Measurements from ENCODE around the gene AEBP1.

AEBP1 gene

DNA sequence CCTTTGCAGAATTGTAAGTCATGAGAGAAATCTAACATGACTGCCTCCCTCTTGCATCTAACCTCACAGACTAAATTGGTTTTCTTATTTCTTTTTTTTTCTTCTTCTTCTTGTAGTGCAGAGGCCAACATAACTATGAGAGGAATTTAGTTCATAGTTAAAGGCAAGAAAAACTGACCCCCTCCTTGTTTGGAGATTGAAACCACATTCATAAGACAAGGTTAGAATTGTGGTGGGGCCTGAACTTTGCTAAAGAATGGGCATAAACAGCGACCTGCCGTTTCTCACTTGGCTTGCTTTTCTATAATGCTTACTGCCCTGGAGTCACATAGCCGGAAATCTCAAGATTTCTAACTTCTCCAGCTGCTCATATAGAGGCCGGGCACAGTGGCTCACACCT, 19.4 kb upstream of the AEBP1 start:
- DNase-seq (ENCODE audit: low spot score), result no peak

DNA sequence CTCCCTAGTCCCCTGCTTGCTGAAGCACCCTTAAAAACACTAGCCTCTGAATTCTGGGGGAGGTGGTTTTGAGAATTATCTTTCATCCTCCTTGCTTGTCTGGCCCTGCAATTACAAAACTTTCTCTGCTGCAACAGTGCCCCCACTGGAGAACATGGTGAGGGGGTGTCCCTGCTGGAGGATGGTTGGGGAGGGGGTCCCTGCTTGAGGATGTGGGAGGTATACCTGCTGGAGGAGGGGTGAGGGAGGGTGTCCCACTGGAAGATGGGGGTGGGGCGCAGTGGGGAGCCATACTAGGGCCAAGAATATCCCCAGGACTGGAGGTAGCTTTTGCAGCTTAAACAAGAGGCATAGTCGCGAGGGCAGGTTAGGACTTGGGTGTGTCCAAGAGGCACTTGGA, 18.6 kb upstream of the AEBP1 start:
- no peak for DNase-seq (ENCODE audit: low spot score)

DNA sequence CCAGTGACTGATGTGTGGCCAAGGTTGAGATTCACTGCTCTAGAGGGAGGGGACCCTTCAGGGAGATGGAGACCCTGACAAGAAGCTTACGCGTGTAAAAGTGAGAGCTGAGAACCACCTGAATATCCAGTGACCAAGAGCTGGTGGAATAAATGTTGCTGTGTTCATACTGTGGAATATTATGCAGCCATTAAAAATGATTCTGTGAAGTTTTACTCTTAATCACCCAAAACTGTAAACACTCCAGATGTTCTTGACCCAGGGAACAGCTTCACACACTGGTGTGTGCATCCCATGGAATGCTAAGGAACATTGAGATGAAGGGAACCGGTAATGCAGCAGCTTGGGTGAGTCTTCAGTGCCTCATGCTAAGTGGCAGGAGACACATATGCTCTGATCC, 17.5 kb upstream of the AEBP1 start:
- no peak for DNase-seq (ENCODE audit: low spot score)

DNA sequence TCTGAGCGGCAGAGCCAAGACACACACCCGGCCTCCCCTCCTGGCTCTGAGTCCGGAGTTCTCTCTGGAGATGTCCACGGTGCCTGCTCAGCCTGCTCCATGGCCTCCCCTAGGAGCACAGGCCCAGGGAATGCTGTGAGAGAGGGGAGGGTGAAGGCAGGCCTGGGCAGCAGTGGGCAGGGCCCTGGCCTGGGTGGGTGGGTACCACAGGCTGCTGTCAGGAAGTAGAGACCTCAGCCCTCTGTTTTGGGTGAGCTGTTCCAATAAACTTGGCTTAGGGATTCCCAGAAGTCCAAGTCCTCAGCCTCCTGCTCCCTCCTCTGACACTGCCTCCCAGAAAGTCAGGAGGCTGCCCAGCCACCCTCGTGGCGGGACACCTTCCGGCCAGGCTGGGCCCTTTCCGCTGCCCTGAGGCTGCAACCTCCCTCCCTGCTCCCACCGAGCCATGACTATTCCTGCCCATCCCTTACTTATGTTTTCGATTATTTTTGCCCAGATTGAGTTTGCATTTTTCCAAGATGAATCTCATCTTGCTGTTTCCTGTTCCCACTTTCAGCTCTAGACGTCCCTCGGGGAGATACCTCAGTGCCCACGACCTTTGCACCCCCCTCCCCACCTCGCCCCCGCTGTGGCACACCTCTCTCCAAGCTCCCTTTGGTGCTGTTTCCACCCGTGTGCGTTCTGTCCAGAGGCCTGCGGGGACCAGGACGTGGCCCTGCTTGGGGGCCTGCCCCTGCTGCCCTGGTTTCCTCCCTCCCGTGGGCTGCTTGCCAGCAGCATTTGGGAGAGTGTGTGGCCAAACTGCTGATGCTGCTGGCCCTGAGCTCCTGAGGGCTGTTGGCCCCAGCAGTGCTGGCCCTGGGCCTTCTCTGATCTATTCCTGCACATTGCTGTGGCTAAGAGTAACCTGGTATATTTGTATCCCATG, 16.0 kb upstream of the AEBP1 start:
- no peak for DNase-seq (ENCODE audit: low spot score)

DNA sequence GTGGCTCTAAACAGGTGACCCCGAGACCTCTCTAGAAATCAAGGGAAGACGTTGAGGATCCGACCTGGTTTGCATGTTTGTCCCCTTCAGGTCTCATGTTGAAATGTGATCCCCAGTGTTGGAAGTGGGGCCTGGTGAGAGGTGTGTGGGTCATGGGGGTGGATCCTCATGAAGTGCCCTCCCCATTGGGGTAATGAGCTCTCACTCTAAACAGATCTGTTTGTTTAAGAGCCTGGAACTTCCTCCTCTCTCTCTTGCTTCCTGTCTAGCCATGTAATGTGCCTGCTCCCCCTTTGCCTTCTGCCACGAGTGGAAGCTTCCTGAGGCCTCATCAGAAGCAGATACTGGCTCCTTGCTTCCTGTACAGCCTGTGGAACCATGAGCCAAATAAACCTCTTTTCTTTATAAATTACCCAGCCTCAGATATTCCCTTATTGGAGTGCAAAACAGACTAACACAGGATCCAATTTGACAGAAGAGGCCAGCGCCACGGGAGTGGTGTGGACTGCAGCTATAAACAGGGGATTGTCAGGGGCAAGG, 11.0 kb upstream of the AEBP1 start:
- no peak for DNase-seq (ENCODE audit: low spot score)

DNA sequence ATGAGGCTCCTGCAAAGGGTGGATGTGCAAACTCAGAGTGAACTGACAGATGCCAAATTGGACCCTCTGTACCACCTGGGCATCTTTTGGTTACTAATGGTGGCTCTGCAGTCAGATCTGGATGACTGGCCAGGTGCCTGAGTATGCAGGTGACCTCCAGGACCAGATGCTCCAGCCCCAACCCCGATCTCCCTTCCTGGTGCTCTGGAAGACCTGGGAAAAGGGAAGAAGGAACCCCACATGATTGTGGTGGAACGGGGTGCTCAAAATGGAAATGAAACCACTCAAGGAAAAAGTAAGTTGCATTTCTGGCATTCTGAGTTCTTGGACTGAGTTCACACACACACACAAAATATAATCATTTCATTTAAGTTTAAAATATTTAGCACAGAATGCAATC, 9.8 kb upstream of the AEBP1 start:
- DNase-seq (ENCODE audit: low spot score), result no peak

DNA sequence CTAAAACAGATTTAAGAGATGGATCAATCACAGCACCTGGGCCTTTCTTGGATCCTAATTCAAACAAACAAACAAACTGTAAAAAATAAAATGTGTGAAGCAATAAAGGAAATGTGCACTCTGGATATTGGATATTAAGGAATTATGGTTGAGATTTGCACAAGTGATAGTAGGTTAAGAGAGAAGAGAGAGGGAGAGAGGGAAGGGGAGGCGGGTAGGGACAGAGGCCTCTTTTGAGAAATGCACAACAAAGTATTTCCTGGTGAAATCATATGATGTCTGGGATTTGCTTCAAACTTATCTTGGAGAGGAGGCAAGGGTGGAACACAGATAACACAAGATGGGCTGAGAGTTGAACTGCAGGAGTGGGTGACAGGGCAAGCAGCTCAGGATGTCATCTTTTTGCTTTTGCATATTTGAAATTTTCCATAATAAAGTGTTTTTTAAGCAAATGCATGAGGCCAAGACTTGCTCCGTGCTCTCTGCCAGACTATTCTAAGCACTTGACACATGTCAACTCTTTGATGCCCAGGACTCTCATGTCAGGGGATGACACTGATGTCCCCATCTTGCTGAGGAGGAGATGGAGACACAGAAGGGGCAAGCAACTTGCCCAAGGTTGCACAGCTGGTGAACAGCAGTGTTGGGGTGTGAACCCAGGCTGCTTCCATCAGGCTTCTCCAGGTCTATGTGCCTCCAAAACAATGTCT, 9.1 kb upstream of the AEBP1 start:
- no peak for DNase-seq (ENCODE audit: low spot score)

DNA sequence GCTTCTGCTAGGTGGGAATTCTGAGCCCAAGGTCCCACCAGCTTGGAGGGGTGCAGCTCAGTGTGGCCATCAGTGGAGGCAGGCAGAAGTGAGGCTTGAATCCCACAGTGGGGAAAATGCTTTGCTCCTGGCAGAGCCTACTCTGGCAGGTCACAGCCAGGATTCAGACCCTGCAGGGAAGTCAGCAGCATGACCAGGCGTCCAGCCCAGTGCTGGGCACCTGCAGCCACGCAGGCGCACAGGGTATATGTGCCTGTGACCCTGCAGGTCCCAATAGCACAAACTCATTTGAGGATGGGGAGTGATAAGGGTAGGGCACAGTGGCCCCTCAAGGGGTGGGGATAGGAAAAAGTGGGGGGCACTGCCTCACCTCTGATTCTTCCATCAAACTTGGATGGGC, 8.4 kb upstream of the AEBP1 start:
- DNase-seq (ENCODE audit: low spot score), result no peak

DNA sequence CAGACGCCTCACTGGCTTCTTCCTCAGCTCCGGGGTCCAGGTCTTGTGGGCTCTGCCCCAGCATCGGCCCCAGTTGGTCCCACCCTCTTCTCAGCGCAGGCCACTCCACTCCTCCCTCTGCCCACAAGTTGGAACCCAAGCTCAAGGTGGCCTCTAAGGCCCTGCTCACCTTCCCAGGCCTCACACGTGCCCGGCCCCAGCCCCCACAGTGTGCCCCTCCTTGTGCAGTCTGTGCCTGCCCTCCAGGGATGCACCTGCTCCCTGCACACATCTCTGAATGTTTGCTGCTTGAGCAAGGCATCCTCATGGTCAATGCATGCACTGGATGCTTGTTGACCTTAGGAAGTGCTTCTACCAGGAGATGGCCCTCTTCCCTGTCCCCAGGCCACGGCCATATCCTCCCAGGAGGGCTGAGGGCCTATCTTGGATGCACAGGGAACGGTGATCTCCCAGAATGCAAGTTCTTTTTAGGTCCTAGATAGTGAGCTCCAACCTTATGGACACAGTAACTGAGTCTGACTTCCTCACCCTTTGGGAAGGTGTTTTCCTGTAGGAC, 7.7 kb upstream of the AEBP1 start:
- DNase-seq (ENCODE audit: low spot score), result no peak

DNA sequence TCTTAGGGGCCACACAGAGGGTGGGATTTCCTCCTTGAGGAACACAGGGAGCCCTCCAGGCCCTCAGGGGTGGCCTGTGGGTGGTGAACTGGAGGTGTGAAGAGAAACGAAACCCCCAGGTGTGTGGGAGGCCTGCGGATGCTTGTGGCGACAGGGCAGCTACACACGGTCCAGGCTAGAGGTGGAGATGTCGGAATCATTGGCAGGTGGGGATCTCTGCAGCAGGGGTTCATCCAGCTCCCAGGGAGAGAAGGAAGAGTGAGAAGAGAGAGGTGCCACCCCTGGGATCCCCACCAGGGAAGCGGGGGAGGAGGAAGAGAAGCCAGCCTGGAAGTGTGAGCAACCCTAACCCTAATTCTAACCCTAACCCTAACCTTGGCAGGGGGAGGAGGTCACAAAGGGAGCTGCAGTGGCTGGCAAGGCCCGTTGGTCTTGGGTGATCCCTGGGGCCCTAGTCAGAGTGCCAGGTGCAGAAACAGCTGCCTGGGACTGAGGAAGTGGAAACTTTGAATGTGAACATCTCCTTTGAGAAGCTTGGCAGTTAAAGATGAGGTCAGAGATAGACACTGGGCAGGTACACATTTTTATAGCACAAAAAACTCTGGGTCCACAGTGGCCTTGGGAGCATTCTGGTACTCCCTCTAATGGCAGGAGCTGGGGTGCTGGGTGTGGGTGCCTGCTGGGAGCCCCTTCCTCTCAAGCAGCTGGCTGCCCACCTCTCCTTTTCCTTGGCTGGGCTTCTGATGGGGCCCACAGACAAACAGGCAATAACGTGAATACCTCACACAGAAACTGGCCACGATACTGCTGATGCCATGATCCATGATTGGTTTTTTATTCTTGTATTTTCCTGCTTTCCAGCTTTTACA, 6.8 kb upstream of the AEBP1 start:
- DNase-seq (ENCODE audit: low spot score), result peak; percentile 37

DNA sequence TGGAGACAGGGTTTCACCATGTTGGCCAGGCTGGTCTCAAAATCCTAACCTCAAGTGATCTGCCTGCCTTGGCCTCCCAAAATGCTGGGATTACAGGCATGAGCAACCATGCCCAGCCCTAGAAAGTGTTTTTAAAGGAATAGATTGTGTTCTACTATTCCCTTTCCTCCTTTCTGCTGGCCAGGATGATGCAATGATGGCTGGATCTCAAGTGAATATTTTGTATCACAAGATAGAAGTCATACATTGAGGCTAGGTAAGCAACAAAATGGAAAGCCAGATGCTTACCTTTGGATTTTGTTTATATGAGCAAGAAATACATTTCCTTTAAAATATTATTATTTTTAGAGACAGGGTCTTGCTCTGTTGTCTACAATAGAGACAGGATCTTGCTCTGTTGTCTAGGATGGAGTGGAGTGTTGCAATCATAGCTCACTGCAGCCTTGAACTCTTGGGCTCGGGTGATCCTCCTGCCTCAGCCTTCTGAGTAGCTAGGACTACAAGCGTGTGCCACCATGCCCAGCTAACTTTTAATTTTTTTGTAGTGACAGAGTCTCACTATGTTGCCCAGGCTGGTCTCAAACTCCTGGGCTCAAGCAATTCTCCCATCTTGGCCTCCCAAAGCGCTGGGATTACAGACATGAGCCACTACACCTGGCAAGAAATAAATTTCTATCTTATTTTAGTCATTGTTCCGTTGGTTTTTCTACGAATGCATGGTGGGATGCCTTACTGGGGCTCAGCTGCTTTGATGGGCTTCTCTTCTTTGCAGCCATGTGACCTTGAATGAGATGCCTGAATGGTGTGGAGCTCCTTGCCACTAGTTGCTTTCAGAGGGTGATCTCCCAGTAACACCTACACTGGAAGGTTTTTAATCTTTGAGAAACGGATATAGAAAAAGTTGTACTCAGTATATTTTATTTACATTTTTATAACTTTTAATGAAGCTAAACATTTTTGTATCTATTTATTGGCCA, 5.8 kb upstream of the AEBP1 start:
- no peak for DNase-seq (ENCODE audit: low spot score)

DNA sequence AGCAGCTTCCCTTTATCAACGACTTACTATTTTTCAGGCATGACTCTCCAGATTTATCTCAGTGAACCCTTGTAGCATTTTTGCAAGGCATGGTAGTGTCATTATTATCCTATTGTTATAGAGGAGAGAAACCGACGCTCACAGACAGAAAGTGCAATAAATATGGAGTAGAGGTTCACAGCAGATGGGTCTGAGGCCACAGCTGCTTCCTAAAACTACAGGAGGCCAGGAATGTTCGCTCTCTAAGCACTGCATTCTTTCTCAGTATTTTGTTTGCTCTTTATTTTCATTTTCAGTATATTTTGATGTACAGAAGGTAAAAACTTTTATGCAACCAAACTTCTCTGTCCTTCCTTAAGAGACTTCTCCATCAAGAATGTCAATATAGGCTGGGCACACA, 4.5 kb upstream of the AEBP1 start:
- no peak for DNase-seq (ENCODE audit: low spot score)

DNA sequence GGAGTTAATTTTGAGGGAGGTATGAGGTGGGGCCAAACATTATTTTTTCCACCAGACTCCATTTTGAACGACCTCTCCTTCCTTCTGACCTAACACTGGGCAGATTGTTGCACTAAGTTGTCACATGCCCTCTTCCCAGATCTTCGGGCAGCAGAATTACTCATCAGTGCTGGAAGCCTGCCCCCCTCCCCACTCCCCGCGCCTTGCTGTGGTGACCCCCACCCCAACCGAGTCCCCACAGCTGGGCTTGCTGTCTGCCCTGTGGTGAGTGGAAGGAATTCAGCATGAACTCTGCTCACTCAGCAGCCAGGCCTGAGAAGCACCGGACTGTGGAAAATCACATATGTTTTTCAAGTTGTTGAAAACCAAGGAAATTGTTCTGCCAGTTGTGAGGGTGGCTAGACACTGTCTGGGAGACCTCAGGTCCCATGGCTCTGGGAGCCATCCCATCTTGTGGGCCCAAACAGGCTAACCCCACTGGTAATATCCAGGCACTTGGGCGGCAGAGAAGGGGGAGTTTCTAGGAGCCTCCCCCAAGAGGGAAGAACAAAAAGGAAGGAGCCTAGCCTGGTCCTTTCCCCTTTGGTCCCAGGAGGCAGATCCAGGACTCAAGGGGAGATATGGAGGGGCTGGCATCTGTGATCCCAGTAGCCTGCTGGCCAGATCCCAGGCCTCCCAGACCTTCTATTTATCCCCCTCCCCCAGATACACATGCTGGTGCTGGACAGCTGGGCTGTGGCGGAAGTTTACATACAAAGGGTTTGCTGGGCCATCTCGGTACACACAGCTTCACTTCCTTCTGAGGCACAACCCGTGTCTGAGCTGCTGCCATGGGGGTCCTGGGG, 3.5 kb upstream of the AEBP1 start:
- DNase-seq (ENCODE audit: low spot score), result no peak

DNA sequence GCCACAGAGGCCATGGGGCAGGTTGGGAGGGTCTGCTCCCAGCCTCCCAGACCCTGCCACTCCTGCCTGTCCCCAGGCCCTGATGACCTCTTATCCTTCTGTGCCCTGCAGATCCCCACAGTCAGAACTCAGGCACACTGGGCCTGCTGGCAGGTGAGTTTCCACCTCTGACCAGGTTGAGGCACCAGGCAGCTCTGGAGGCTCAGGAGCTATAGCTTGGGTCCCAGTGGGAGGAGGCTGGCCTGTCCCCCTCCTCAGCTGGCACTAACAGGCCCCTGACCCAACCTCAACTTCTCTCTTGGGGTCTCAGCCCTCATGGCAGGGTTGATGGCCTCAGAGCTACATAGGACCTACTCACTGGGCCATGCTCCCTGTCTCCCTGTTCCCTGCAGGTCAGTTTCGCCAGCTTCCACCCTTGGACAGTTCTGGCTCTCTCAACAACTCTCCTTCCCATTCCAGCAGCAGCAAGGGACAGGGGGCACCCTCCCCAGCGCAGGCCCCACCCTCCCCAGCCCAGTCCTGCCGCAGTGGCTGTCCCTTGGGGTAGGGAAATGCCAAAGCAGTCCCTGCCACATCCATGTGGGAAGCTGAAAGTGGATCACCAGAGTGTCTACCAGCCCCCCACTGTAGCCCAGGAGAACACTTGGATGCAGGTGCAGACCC, 2.7 kb upstream of the AEBP1 start:
- no peak for DNase-seq (ENCODE audit: low spot score)

DNA sequence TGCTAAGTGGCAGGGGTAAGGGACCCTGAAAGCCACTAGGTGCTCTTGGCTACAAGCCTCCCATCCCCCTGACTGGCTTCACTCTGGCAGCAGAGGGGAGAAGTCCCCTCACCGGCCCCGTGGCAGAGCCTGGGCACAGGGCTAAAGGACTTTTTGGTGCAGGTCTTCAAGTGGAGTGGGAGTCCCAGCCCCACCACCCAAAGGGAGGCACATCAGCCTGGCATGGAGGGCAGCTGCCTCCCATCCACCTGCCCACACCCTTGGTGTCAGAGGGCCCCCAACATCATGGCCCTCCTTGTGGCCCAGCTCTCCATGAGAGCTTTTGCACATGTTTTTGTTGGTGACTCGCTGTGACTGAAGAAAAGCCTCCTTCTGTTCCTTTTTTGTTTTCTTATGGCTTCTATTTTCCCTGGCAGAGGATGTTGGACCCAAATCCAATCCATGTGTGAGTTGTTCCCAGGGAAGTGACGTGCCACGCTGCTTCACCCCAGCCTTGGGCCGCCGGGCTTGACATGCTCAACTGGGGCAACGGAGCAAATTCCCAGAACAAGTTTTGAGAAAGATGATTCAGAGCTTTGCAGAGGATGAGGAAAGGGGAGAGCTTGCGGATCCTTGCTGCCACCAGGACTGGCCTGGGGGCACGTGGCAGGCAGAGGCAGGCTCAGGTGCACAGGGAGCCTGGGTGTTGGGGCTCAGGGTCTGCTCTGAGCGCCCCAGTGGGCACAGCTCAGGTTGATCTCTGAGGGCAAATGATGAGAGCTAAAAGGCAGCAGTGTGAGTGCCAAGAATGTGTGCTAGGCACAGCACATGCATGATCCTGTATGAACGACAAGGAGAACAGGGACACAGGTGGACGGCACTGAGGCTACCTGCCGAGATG, 1.9 kb upstream of the AEBP1 start:
- DNase-seq (ENCODE audit: low spot score), result no peak

DNA sequence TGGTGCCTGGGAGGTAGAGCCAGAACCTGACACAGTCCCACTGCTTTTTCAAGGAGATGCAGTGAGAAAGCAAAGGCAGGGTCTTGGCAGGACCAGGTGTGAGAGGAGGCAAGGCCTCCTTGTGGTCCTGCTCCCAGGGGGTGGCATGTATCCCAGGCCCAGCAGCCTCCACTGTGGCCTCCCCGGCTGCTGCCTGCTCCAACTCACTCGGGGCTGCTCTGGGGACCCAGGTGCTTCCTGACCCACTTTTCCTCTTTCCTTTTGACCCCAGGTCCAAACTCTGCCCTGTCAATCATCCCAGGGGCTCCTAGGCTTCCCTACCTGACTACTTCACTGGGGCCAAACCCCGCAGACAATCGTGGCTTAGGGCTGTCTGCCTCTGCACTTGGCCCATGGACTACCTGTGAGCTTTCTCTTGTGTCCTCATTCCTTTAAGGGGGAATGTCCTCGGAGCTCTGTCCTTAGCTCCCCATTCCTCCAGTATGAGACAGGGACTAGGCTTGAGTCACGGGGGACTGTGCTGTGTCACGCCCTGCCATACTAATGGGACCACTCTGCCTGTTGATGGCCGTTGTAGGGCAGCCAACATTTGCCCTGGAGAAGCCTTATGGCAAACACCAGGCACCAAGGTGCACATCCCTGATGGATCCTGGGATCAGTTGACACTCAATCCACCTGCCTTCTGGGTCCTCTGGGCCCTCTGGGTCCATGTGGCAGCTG, 1.1 kb upstream of the AEBP1 start:
- DNase-seq (ENCODE audit: low spot score), result no peak

DNA sequence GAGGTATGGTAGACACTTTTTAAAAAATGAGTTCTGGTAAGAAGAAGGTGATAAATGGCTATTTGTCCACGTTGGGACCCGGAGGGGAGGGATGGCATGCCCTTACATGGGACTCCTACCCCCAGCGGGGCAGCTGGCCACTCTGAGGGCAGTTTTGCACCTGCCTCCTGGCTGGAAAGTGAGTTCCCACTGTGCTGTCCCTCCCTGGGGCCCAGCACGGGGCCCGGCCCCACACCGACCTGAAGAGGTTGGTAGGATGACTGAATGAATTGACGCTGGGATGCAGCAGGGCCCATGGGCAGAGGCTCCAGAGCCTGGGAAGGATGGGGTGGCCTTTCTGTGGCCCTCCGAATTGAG, 601 bp upstream of the AEBP1 start:
- DNase-seq (ENCODE audit: low spot score), result no peak
